ENCODE results near the gene RBM19. TPM values are rescaled to one million over a fixed set of nuclear protein-coding genes. Genes with fewer than 3 reads are reported as not detected.

The RBM19 gene
- total and polyA plus RNA-seq, 4 donors, result 7.9 to 18.7 (median 9.0) TPM

DNA sequence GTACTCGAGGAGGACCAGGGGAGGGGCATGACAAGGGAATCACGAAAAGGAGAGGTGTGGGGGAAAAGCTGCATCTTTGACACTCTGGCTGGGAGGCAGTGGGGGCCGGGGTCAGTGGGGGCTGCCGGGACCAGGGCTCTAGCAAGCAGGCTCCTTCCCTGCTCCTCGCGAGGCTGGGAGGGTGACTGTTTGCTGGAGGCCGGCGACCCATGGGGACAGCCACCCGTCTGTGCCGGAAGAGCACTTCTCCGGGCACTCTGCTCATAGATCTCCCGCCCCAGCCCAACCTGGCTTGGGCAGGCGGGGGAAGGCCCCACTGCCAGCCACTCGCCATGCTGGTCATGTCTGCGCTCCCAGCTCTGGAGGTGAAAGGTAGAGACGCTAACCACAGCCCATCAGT lies 130.7 kb downstream of the RBM19 start:
- Histone ChIP-seq H3K4me3 (ENCODE audit: low read depth in 1 of 3, low read length in 3 of 3) (no peak overlapping the region), H3K36me3 (ENCODE audit: control insufficient read depth in 4 of 4, insufficient read depth in 3 of 4, low read depth in 1 of 4, low read length in 3 of 4) (no peaks in the 10 kb centered on the region), H3K27me3 (ENCODE audit: control insufficient read depth in 4 of 4, insufficient read depth in 4 of 4, low read length in 3 of 4) (no peaks in the 10 kb centered on the region), H3K9me3 (ENCODE audit: control insufficient read depth in 4 of 4, low read length in 3 of 4) (no peaks in the 10 kb centered on the region), H3K4me1 (ENCODE audit: control insufficient read depth in 4 of 4, insufficient read depth in 4 of 4, low read length in 3 of 4) (no peaks in the 10 kb centered on the region), H3K9ac (ENCODE audit: low read depth in 1 of 2, low read length in 2 of 2) (no peak overlapping the region), H3K27ac (ENCODE audit: low read depth in 1 of 2, low read length in 2 of 2) (no peak overlapping the region)
- DNase-seq (ENCODE audit: low spot score), result no peak
- WGBS, result 97% methylated on average over 16 of the region's 16 CpGs
- TF ChIP-seq HNF4A (conservative IDR thresholded peaks at IDR 0.05) (no peak), FOXA1 (IDR thresholded peaks at IDR 0.05) (no peak), SP1 (IDR thresholded peaks at IDR 0.05) (no peak), FOXA2 (IDR thresholded peaks at IDR 0.05) (no peak), RXRA (IDR thresholded peaks at IDR 0.05) (no peak), RAD21 (IDR thresholded peaks at IDR 0.05) (no peak), ATF3 (IDR thresholded peaks at IDR 0.05) (no peak)
- TF ChIP-seq, protein P1, sequence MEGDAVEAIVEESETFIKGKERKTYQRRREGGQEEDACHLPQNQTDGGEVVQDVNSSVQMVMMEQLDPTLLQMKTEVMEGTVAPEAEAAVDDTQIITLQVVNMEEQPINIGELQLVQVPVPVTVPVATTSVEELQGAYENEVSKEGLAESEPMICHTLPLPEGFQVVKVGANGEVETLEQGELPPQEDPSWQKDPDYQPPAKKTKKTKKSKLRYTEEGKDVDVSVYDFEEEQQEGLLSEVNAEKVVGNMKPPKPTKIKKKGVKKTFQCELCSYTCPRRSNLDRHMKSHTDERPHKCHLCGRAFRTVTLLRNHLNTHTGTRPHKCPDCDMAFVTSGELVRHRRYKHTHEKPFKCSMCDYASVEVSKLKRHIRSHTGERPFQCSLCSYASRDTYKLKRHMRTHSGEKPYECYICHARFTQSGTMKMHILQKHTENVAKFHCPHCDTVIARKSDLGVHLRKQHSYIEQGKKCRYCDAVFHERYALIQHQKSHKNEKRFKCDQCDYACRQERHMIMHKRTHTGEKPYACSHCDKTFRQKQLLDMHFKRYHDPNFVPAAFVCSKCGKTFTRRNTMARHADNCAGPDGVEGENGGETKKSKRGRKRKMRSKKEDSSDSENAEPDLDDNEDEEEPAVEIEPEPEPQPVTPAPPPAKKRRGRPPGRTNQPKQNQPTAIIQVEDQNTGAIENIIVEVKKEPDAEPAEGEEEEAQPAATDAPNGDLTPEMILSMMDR (IDR thresholded peaks at IDR 0.05; ENCODE audit: low read depth, low read length, missing input control), result no peak
- TF ChIP-seq, protein P2, sequence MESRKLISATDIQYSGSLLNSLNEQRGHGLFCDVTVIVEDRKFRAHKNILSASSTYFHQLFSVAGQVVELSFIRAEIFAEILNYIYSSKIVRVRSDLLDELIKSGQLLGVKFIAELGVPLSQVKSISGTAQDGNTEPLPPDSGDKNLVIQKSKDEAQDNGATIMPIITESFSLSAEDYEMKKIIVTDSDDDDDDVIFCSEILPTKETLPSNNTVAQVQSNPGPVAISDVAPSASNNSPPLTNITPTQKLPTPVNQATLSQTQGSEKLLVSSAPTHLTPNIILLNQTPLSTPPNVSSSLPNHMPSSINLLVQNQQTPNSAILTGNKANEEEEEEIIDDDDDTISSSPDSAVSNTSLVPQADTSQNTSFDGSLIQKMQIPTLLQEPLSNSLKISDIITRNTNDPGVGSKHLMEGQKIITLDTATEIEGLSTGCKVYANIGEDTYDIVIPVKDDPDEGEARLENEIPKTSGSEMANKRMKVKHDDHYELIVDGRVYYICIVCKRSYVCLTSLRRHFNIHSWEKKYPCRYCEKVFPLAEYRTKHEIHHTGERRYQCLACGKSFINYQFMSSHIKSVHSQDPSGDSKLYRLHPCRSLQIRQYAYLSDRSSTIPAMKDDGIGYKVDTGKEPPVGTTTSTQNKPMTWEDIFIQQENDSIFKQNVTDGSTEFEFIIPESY (IDR thresholded peaks at IDR 0.05), result no peak

DNA sequence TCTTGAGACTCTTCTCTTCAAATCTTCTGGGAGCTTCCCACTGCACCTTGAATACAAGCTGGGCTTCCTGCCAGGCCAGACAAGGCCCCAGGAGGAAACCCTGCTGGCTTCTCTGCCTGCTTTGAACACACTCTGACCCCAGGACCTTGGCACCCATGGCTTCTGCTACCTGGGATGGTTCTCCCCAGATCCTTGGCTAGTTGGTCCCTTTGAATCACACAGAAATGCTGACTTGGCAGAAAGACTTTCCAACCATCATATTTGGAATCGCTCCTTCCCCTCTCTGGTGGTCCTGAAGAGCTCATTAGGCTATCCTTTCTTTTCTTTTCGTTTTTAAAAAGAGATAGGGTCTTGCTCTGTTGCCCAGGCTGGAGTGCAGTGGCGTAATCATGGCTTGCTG lies 132.7 kb downstream of the RBM19 start:
- no peaks in the 10 kb centered on the region for H3K9me3 ChIP-seq (ENCODE audit: control insufficient read depth in 4 of 4, low read length in 3 of 4)
- no peak for TF ChIP-seq YY1 (IDR thresholded peaks at IDR 0.05)
- no peak for TF ChIP-seq FOXA2 (IDR thresholded peaks at IDR 0.05)
- no peak for TF ChIP-seq FOXA1 (IDR thresholded peaks at IDR 0.05)
- no peak for TF ChIP-seq EGR1 (IDR thresholded peaks at IDR 0.05; ENCODE audit: low read depth in 2 of 2)
- H3K4me1 ChIP-seq (ENCODE audit: control insufficient read depth in 4 of 4, insufficient read depth in 4 of 4, low read length in 3 of 4), result no peaks in the 10 kb centered on the region
- 97% methylated on average over 3 of the region's 3 CpGs for WGBS
- no peak overlapping the region for H3K27ac ChIP-seq (ENCODE audit: low read depth in 1 of 2, low read length in 2 of 2)
- no peaks in the 10 kb centered on the region for H3K36me3 ChIP-seq (ENCODE audit: control insufficient read depth in 4 of 4, insufficient read depth in 3 of 4, low read depth in 1 of 4, low read length in 3 of 4)
- no peak overlapping the region for H3K4me3 ChIP-seq (ENCODE audit: low read depth in 1 of 3, low read length in 3 of 3)
- DNase-seq (ENCODE audit: low spot score), result no peak
- no peaks in the 10 kb centered on the region for H3K27me3 ChIP-seq (ENCODE audit: control insufficient read depth in 4 of 4, insufficient read depth in 4 of 4, low read length in 3 of 4)
- H3K9ac ChIP-seq (ENCODE audit: low read depth in 1 of 2, low read length in 2 of 2), result no peak overlapping the region

GRCh38 chr12:113831476-113831875 lies 134.6 kb downstream of the RBM19 start:
- Histone ChIP-seq H3K27ac (ENCODE audit: low read depth in 1 of 2, low read length in 2 of 2) (no peak overlapping the region), H3K36me3 (ENCODE audit: control insufficient read depth in 4 of 4, insufficient read depth in 3 of 4, low read depth in 1 of 4, low read length in 3 of 4) (no peaks in the 10 kb centered on the region), H3K4me3 (ENCODE audit: low read depth in 1 of 3, low read length in 3 of 3) (no peak overlapping the region), H3K27me3 (ENCODE audit: control insufficient read depth in 4 of 4, insufficient read depth in 4 of 4, low read length in 3 of 4) (no peaks in the 10 kb centered on the region), H3K9ac (ENCODE audit: low read depth in 1 of 2, low read length in 2 of 2) (no peak overlapping the region), H3K9me3 (ENCODE audit: control insufficient read depth in 4 of 4, low read length in 3 of 4) (no peaks in the 10 kb centered on the region), H3K4me1 (ENCODE audit: control insufficient read depth in 4 of 4, insufficient read depth in 4 of 4, low read length in 3 of 4) (no peaks in the 10 kb centered on the region)
- WGBS, result 80% methylated on average over 20 of the region's 20 CpGs
- no peak for DNase-seq (ENCODE audit: low spot score)
- TF ChIP-seq GABPA (IDR thresholded peaks at IDR 0.05 in 1 of 2, conservative IDR thresholded peaks at IDR 0.05 in 1 of 2) (no peak), HNF4A (conservative IDR thresholded peaks at IDR 0.05) (no peak), RXRA (IDR thresholded peaks at IDR 0.05) (no peak), HNF4G (IDR thresholded peaks at IDR 0.05) (no peak), RAD21 (IDR thresholded peaks at IDR 0.05) (no peak), MAX (IDR thresholded peaks at IDR 0.05) (no peak), JUND (IDR thresholded peaks at IDR 0.05) (no peak), SP1 (IDR thresholded peaks at IDR 0.05) (no peak)
- TF ChIP-seq, protein P2 (IDR thresholded peaks at IDR 0.05), result no peak
- TF ChIP-seq, protein P1 (IDR thresholded peaks at IDR 0.05; ENCODE audit: low read depth, low read length, missing input control), result no peak
